GM12874 (cell line): ENCODE measurements around the gene PHF11.

Experiments
- CTCF ChIP-seq: IDR thresholded peaks from 2 replicates; pipeline ENCODE4 v1.5.1; 2011; ENCODE audit warnings: low read depth, mild to moderate bottlenecking, control low read depth, low read length, moderate library complexity; ENCODE audit not compliant: insufficient read depth

Gene PHF11

GRCh38 chr13:49560270-49561061 is 64.7 kb downstream of the PHF11 start:
- TF ChIP-seq CTCF = peak; percentile 43; the same call in 1 of the 2 replicates

GRCh38 chr13:49561062-49561410 is 65.3 kb downstream of the PHF11 start:
- TF ChIP-seq CTCF = no peak

GRCh38 chr13:49563516-49563915 is 67.8 kb downstream of the PHF11 start:
- TF ChIP-seq CTCF = no peak

- TF ChIP-seq CTCF = no peak
Measured at GRCh38 chr13:49566461-49566860, 70.7 kb downstream of the PHF11 start.

GRCh38 chr13:49567491-49567890 is 71.7 kb downstream of the PHF11 start:
- TF ChIP-seq CTCF = no peak

- no peak for TF ChIP-seq CTCF
Measured at GRCh38 chr13:49569993-49570689, 74.4 kb downstream of the PHF11 start.

- TF ChIP-seq CTCF = no peak
Measured at GRCh38 chr13:49571299-49572240, 75.8 kb downstream of the PHF11 start.
